ENCODE measurements around the gene REPS2. TPM values are rescaled to one million over a fixed set of nuclear protein-coding genes. Genes with fewer than 3 reads are reported as not detected.

REPS2 gene
- total RNA-seq, 1 donor from 2014 or later, result 1.2 TPM

GRCh38 chrX:16930392-16930791 lies 16.1 kb upstream of the REPS2 start:
- Histone ChIP-seq H3K27me3 (ENCODE audit: insufficient read depth, low read length) (no peaks in the 10 kb centered on the region), H3K9ac (ENCODE audit: low read length) (no peak overlapping the region), H3K4me3 (ENCODE audit: insufficient read depth, low read depth, low read length) (no peak overlapping the region), H4K20me1 (ENCODE audit: insufficient read depth, low read length) (no peaks in the 10 kb centered on the region), H3K4me1 (ENCODE audit: insufficient read depth, low read length) (no peaks in the 10 kb centered on the region), H3K9me3 (ENCODE audit: insufficient read depth, low read depth, low read length) (no peaks in the 10 kb centered on the region), H3K27ac (ENCODE audit: low read depth, low read length) (no peak overlapping the region), H3K36me3 (ENCODE audit: insufficient read depth, low read length) (no peaks in the 10 kb centered on the region), H3K4me2 (ENCODE audit: low read length) (no peak overlapping the region), H3K79me2 (ENCODE audit: insufficient read depth, low read length) (no peaks in the 10 kb centered on the region), H2AFZ (ENCODE audit: low read depth, low read length) (no peak overlapping the region)
- Mint-ChIP-seq H3K27me3 (ENCODE audit: low read depth, unreplicated experiment) (peaks cover 2% of the 10 kb centered on the region), H3K4me1 (ENCODE audit: low read depth, unreplicated experiment) (no peaks in the 10 kb centered on the region), H3K4me3 (ENCODE audit: unreplicated experiment) (no peak overlapping the region), H3K9me3 (ENCODE audit: unreplicated experiment) (no peaks in the 10 kb centered on the region), H3K36me3 (ENCODE audit: low read depth, unreplicated experiment) (no peaks in the 10 kb centered on the region), H3K27ac (ENCODE audit: unreplicated experiment) (no peak overlapping the region)
- TF ChIP-seq CTCF (IDR thresholded peaks at IDR 0.05; ENCODE audit: insufficient read depth, low read depth, low read length) (no peak), EZH2 (IDR thresholded peaks at IDR 0.05; ENCODE audit: insufficient read depth, low read length) (no peak)
- DNase-seq (ENCODE audit: low read depth), result no peak
- no peak for FAIRE-seq

- no peak for TF ChIP-seq EZH2 (IDR thresholded peaks at IDR 0.05; ENCODE audit: insufficient read depth, low read length)
- TF ChIP-seq CTCF (IDR thresholded peaks at IDR 0.05; ENCODE audit: insufficient read depth, low read depth, low read length), result no peak
- no peak overlapping the region for H3K4me3 Mint-ChIP-seq (ENCODE audit: unreplicated experiment)
- Histone ChIP-seq H2AFZ (ENCODE audit: low read depth, low read length) (no peak overlapping the region), H3K36me3 (ENCODE audit: insufficient read depth, low read length) (no peaks in the 10 kb centered on the region), H3K79me2 (ENCODE audit: insufficient read depth, low read length) (no peaks in the 10 kb centered on the region), H3K9me3 (ENCODE audit: insufficient read depth, low read depth, low read length) (no peaks in the 10 kb centered on the region), H3K27me3 (ENCODE audit: insufficient read depth, low read length) (no peaks in the 10 kb centered on the region), H4K20me1 (ENCODE audit: insufficient read depth, low read length) (no peaks in the 10 kb centered on the region), H3K27ac (ENCODE audit: low read depth, low read length) (no peak overlapping the region), H3K4me2 (ENCODE audit: low read length) (no peak overlapping the region), H3K4me3 (ENCODE audit: insufficient read depth, low read depth, low read length) (no peak overlapping the region), H3K4me1 (ENCODE audit: insufficient read depth, low read length) (no peaks in the 10 kb centered on the region), H3K9ac (ENCODE audit: low read length) (no peak overlapping the region)
- no peaks in the 10 kb centered on the region for H3K9me3 Mint-ChIP-seq (ENCODE audit: unreplicated experiment)
- peaks cover 2% of the 10 kb centered on the region for H3K27me3 Mint-ChIP-seq (ENCODE audit: low read depth, unreplicated experiment)
- no peaks in the 10 kb centered on the region for H3K4me1 Mint-ChIP-seq (ENCODE audit: low read depth, unreplicated experiment)
- H3K27ac Mint-ChIP-seq (ENCODE audit: unreplicated experiment), result no peak overlapping the region
- H3K36me3 Mint-ChIP-seq (ENCODE audit: low read depth, unreplicated experiment), result no peaks in the 10 kb centered on the region
- no peak for FAIRE-seq
- no peak for DNase-seq (ENCODE audit: low read depth)
These were observed 15.1 kb upstream of the REPS2 start for GRCh38 chrX:16931371-16931770.

- Histone ChIP-seq H4K20me1 (ENCODE audit: insufficient read depth, low read length) (no peaks in the 10 kb centered on the region), H3K27me3 (ENCODE audit: insufficient read depth, low read length) (no peaks in the 10 kb centered on the region), H3K9ac (ENCODE audit: low read length) (no peak overlapping the region), H3K9me3 (ENCODE audit: insufficient read depth, low read depth, low read length) (no peaks in the 10 kb centered on the region), H3K36me3 (ENCODE audit: insufficient read depth, low read length) (no peaks in the 10 kb centered on the region), H2AFZ (ENCODE audit: low read depth, low read length) (no peak overlapping the region), H3K4me2 (ENCODE audit: low read length) (no peak overlapping the region), H3K79me2 (ENCODE audit: insufficient read depth, low read length) (no peaks in the 10 kb centered on the region), H3K4me1 (ENCODE audit: insufficient read depth, low read length) (no peaks in the 10 kb centered on the region), H3K27ac (ENCODE audit: low read depth, low read length) (no peak overlapping the region), H3K4me3 (ENCODE audit: insufficient read depth, low read depth, low read length) (no peak overlapping the region)
- no peaks in the 10 kb centered on the region for H3K36me3 Mint-ChIP-seq (ENCODE audit: low read depth, unreplicated experiment)
- H3K27me3 Mint-ChIP-seq (ENCODE audit: low read depth, unreplicated experiment), result peaks cover 2% of the 10 kb centered on the region
- no peaks in the 10 kb centered on the region for H3K9me3 Mint-ChIP-seq (ENCODE audit: unreplicated experiment)
- TF ChIP-seq CTCF (IDR thresholded peaks at IDR 0.05; ENCODE audit: insufficient read depth, low read depth, low read length) (no peak), EZH2 (IDR thresholded peaks at IDR 0.05; ENCODE audit: insufficient read depth, low read length) (no peak)
- no peak for DNase-seq (ENCODE audit: low read depth)
- no peak overlapping the region for H3K4me3 Mint-ChIP-seq (ENCODE audit: unreplicated experiment)
- H3K27ac Mint-ChIP-seq (ENCODE audit: unreplicated experiment), result no peak overlapping the region
- FAIRE-seq, result peak; percentile 84
- H3K4me1 Mint-ChIP-seq (ENCODE audit: low read depth, unreplicated experiment), result no peaks in the 10 kb centered on the region
These were observed 14.4 kb upstream of the REPS2 start for GRCh38 chrX:16931855-16932575.

Data from astrocyte (in vitro differentiated cells and primary cell).